ENCODE results near the gene BNC2.

DNA sequence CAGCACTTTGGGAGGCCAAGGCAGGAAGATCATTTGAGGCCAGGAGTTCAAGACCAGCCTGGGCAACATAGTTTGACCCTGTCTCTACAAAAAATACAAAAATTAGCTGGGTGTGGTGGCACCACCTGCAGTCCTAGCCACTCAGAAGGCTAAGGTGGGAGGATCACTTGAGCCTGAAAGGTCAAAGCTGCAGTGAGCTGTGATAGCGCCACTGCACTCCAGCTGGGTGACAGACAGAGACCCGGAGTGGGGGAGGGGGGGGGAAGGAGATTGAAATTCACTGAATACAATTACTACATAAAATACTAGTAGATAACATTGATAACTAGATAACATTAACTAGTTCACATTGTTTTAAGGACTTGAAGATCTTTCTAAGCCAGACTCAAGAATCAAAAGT, 345.6 kb downstream of the BNC2 start:
- TF ChIP-seq CTCF (IDR thresholded peaks at IDR 0.05; ENCODE audit: low read length) = no peak
- no peak for TF ChIP-seq EZH2phosphoT487 (IDR thresholded peaks at IDR 0.05; ENCODE audit: low read length)
- no peak for TF ChIP-seq EZH2 (optimal IDR thresholded peaks at IDR 0.05; ENCODE audit: low read depth, low read length)

All from MM.1S (cell line).